Ramos (cell line): Measurements from ENCODE around the gene PLRG1.

Source experiments
- in situ Hi-C: fragments of 300-500 bp; cut with MboI; formaldehyde crosslinking; loops from one replicate; pipeline ENCODE4 v1.14.3; 2022; ENCODE audit warnings: low sequenced_read_pairs; ENCODE audit not compliant: unreplicated experiment

Gene PLRG1

DNA sequence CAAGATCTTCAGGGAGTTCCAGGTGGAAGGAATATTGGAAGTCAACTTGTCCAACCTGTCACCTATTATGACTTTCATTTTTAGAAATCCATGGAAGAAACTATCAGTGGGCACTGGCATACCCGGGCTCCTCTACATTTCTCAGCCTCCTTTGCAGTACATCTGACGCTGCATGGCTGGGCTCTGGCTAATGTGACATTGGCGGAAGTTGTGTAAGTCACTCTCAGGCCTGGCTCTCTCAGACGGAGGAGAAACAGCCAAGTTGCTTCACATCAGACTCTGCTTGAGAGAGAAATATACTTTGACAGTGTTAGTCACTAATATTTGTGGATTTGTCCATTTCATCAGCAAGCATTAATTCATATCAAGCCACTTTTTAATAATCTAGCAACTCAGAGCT is 63.1 kb downstream of the PLRG1 start:
- in situ Hi-C loops = no loop called here

DNA sequence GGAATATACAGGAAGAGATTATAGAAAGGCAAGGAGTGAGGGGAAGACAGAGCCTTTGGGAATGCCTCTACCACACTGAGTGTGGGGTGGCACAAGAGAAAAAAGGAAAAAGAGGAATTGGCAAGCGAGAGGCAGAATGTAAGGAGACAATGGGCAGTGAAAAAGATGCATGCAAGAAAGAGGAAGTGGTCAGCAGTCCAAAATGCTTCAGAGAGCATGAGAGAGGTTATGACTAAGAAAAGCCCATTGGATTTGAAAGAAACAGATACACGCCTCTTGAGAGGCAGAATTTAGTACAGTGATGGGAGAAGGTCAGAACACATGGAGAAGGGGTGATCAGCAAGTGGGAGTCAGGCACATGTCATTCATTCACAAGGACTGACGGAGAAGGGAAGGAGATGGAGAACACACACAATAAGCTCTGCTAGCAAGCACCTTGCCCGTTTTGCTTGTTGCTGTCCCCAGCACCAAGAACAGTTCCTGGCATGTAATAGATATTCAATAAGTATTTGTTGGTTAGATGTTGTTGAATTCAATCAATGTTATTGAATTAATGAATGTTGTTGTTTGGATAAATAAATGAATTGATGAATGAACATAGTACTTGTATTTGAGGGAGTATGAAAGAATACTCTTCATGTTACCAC is 65.0 kb downstream of the PLRG1 start:
- in situ Hi-C loops = no loop called here
